Adrenal gland (tissue), 12 donors: ENCODE results near the gene PIK3C2G. TPM values are rescaled to one million over a fixed set of nuclear protein-coding genes. Genes with fewer than 3 reads are reported as not detected.

Experiments used
- DNase-seq, 7 donors: peaks; one replicate each; pipeline ENCODE4 v3.0.0-alpha.2; 2019 to 2020
- H3K27ac ChIP-seq, 5 donors: fragments of 200-600 bp; sonication (generic) in 4 of 5; 1 replicate in 3 of 5; 2 replicates in 2 of 5; pipeline versions ENCODE4 v1.5.1 to v1.8.0; 2016 to 2020; ENCODE audit warnings: mild to moderate bottlenecking in 1 of 5
- H3K27me3 ChIP-seq: fragments of 200-600 bp; 2 replicates; pipeline ENCODE4 v1.8.0; 2021
- H3K36me3 ChIP-seq, 2 donors: fragments of 200-600 bp; replicated peaks in 1 of 2; 1 replicate in 1 of 2; 2 replicates in 1 of 2; pipeline versions ENCODE4 v1.5.1 to v1.8.0; 2018 to 2022
- H3K4me1 ChIP-seq, 2 donors: fragments of 200-600 bp; replicated peaks in 1 of 2; 1 replicate in 1 of 2; 2 replicates in 1 of 2; pipeline versions ENCODE4 v1.5.1 to v1.8.0; 2018 to 2021
- H3K4me3 ChIP-seq, 4 donors: fragments of 200-600 bp; sonication (generic) in 3 of 4; one replicate each; pipeline ENCODE4 v1.5.1; 2016 to 2018
- H3K9me3 ChIP-seq, 3 donors: fragments of 200-600 bp; sonication (generic) in 1 of 3; replicated peaks in 1 of 3; 1 replicate in 2 of 3; 2 replicates in 1 of 3; pipeline versions ENCODE4 v1.5.1 to v1.8.0; 2016 to 2021
- CTCF ChIP-seq, 6 experiments: fragments of 450-650 bp in 4 of 6; fragments of 200-600 bp in 2 of 6; sonication (generic) in 1 of 6; IDR thresholded peaks; 1 replicate in 5 of 6; 2 replicates in 1 of 6; pipeline versions ENCODE4 v1.5.1 to v1.8.0; 2016 to 2021; ENCODE audit warnings: antibody characterized with exemption in 6 of 6, mild to moderate bottlenecking in 2 of 6, moderate library complexity in 1 of 6
- POLR2A ChIP-seq, 2 donors: fragments of 450-650 bp; IDR thresholded peaks; one replicate each; pipeline ENCODE4 v1.6.1; 2017; ENCODE audit warnings: antibody characterized with exemption in 2 of 2, mild to moderate bottlenecking in 2 of 2, moderate library complexity in 1 of 2
- WGBS, 4 donors: extraction: QIAGEN DNeasy Blood & Tissue Kit in 2 of 4; methylation state at CpG; one replicate each; pipeline versions ENCODE4 v1.1.5 to v1.1.7; 2013 to 2017; 5-methylcytosine and 5-hydroxymethylcytosine counted together
- intact Hi-C, 2 donors: fragments of 100-400 bp; cut with DNase I; formaldehyde crosslinking; loops; one replicate each; pipeline versions ENCODE4 v1.14.1 to v1.15.0; 2022 to 2023
- polyA plus RNA-seq, 3 donors: library from polyadenylated mRNA; stranded (reverse); fragments of 200-250 nt in 2 of 3; fragments of 350-450 nt in 1 of 3; fragmentation: Illumina TruSeq in 1 of 3; extraction: RNeasy Lipid Tissue Mini Kit (QIAGEN cat#74804) in 1 of 3; gene quantifications; one replicate each; pipeline ENCODE4 v1.2.3, GENCODE V29; 2013 to 2014
- total RNA-seq, 9 donors: library from RNA; depleted of rRNA in 4 of 9; stranded (reverse); fragments of >200 nt in 4 of 9; fragments of 120-200 nt in 1 of 9; fragmentation: NEBNext Ultra II Directional in 1 of 9; extraction: Animal tissue kit (Norgen Biotek cat#: 25700) in 1 of 9; gene quantifications; one replicate each; pipeline versions ENCODE4 v1.1.0 to v1.2.4, GENCODE V29; 2013 to 2023
- donor health status: healthy with polysubstance abuse.
- donor health status: Bipolar disorder and iron deficiency.
- donor health status: DM: yes; HTN: yes; CAD: no.
- donor health status: DM: no; HTN: no; CAD: no.
- donor health status: DM: no; HTN: no; CAD: no.
- donor health status: DM: yes; HTN: yes; CAD: no.

Gene PIK3C2G
- total and polyA plus RNA-seq, 12 donors: 0.11 to 1.3 (median 0.54) TPM

GRCh38 chr12:18320976-18321375 is 59.7 kb downstream of the PIK3C2G start:
- Histone ChIP-seq H3K9me3 (no peaks in the 10 kb centered on the region), H3K4me1 (no peaks in the 10 kb centered on the region), H3K27me3 (no peaks in the 10 kb centered on the region), H3K27ac (no peak overlapping the region), H3K4me3 (no peak overlapping the region), H3K36me3 (no peaks in the 10 kb centered on the region)
- 84 to 86% (median 85%) methylated on average over 2 of the region's 2 CpGs for WGBS, 4 donors
- intact Hi-C loops: loop anchor here in 1 of 2 donors (5.0 kb wide), 1 partner anchor 69 kb away; no protein-coding TSS in a partner anchor
- no peak for TF ChIP-seq POLR2A (IDR thresholded peaks at IDR 0.05)
- TF ChIP-seq CTCF (IDR thresholded peaks at IDR 0.05): no peak
- no peak for DNase-seq

- intact Hi-C loops: loop anchor here in 1 of 2 donors (5.0 kb wide), 1 partner anchor 71 kb away; no protein-coding TSS in a partner anchor
- no peaks in the 10 kb centered on the region for H3K4me1 ChIP-seq
- H3K27ac ChIP-seq: no peak overlapping the region
- H3K27me3 ChIP-seq: no peaks in the 10 kb centered on the region
- no peak overlapping the region for H3K4me3 ChIP-seq
- DNase-seq: no peak
- H3K9me3 ChIP-seq: no peaks in the 10 kb centered on the region
- no peak for TF ChIP-seq CTCF (IDR thresholded peaks at IDR 0.05)
- no peak for TF ChIP-seq POLR2A (IDR thresholded peaks at IDR 0.05)
- no peaks in the 10 kb centered on the region for H3K36me3 ChIP-seq
Measured at GRCh38 chr12:18323159-18323558, 61.8 kb downstream of the PIK3C2G start.

- TF ChIP-seq CTCF (IDR thresholded peaks at IDR 0.05) (no peak), POLR2A (IDR thresholded peaks at IDR 0.05) (no peak)
- WGBS, 4 donors: 63 to 73% (median 70%) methylated on average over 2 of the region's 2 CpGs
- Histone ChIP-seq H3K27ac (no peak overlapping the region), H3K9me3 (no peaks in the 10 kb centered on the region), H3K27me3 (no peaks in the 10 kb centered on the region), H3K36me3 (no peaks in the 10 kb centered on the region), H3K4me1 (no peaks in the 10 kb centered on the region), H3K4me3 (no peak overlapping the region)
- no peak for DNase-seq
- intact Hi-C loops: no loop called here
Measured at GRCh38 chr12:18327036-18327435, 65.7 kb downstream of the PIK3C2G start.

- no peaks in the 10 kb centered on the region for H3K4me1 ChIP-seq
- no peaks in the 10 kb centered on the region for H3K9me3 ChIP-seq
- H3K27ac ChIP-seq: no peak overlapping the region
- no peaks in the 10 kb centered on the region for H3K36me3 ChIP-seq
- DNase-seq: no peak
- intact Hi-C loops: no loop called here
- TF ChIP-seq CTCF (IDR thresholded peaks at IDR 0.05): no peak
- TF ChIP-seq POLR2A (IDR thresholded peaks at IDR 0.05): no peak
- no peak overlapping the region for H3K4me3 ChIP-seq
- WGBS, 4 donors: 73 to 80% (median 77%) methylated on average over 4 of the region's 4 CpGs
- no peaks in the 10 kb centered on the region for H3K27me3 ChIP-seq
Measured at GRCh38 chr12:18332173-18332572, 70.9 kb downstream of the PIK3C2G start.
